OCI-LY7 (cell line): ENCODE results near the gene TIMM17B. TPM values are rescaled to one million over a fixed set of nuclear protein-coding genes. Genes with fewer than 3 reads are reported as not detected.

Source experiments
- BruUV-seq: library from RNA; stranded (reverse); fragments of 400-500 nt; replicated peaks from 2 replicates; lab custom pipeline; 2021; lab: Mats Ljungman, UMichigan
- CTCF ChIA-PET: fragments of 300-600 bp; sonication (Branson Sonifier 250); formaldehyde crosslinking; loops from one replicate; lab custom pipeline; 2022; ENCODE audit warnings: antibody characterized with exemption; ENCODE audit not compliant: unreplicated experiment; lab: Charles Lee
- POLR2A ChIA-PET: fragments of 300-600 bp; sonication (Branson Sonifier 250); formaldehyde crosslinking; loops from one replicate; lab custom pipeline; 2022; ENCODE audit warnings: antibody characterized with exemption; lab: Charles Lee
- DNase-seq: peaks from one replicate; pipeline ENCODE4 v3.0.0-alpha.2; 2015; ENCODE audit warnings: low spot score
- H2AFZ ChIP-seq: fragments of 200-600 bp; sonication (generic), shearing (Covaris generic); 2 replicates; pipeline ENCODE4 v1.6.1; 2014; ENCODE audit warnings: mild to moderate bottlenecking, antibody characterized with exemption, low read length, moderate library complexity
- H3K27ac ChIP-seq: fragments of 200-600 bp; sonication (generic); 2 replicates; pipeline ENCODE4 v1.5.1; 2014; ENCODE audit warnings: mixed run types, low read depth, mild to moderate bottlenecking, moderate library complexity, low read length, inconsistent platforms; ENCODE audit not compliant: poor library complexity, severe bottlenecking
- H3K36me3 ChIP-seq: fragments of 200-600 bp; sonication (generic); 2 replicates; pipeline ENCODE4 v1.6.1; 2014; ENCODE audit warnings: mild to moderate bottlenecking, antibody characterized with exemption, low read length, moderate library complexity, mixed read lengths; ENCODE audit not compliant: insufficient read depth
- H3K4me1 ChIP-seq: fragments of 200-600 bp; sonication (generic); 2 replicates; pipeline ENCODE4 v1.5.1; 2014; ENCODE audit warnings: mild to moderate bottlenecking, low read length; ENCODE audit not compliant: insufficient read depth, poor library complexity, severe bottlenecking
- H3K4me2 ChIP-seq: fragments of 200-600 bp; sonication (generic); 2 replicates; pipeline ENCODE4 v1.6.1; 2014; ENCODE audit warnings: mild to moderate bottlenecking, low read length
- H3K4me3 ChIP-seq: fragments of 200-600 bp; sonication (generic); 2 replicates; pipeline ENCODE4 v1.5.1; 2014; ENCODE audit warnings: mild to moderate bottlenecking, low read depth, low read length; ENCODE audit not compliant: poor library complexity, severe bottlenecking
- H3K79me2 ChIP-seq: fragments of 200-600 bp; sonication (generic); 2 replicates; pipeline ENCODE4 v1.6.1; 2016; ENCODE audit warnings: low read depth, mild to moderate bottlenecking, low read length, moderate library complexity, mixed read lengths; ENCODE audit not compliant: insufficient read depth
- H3K9me2 ChIP-seq: fragments of 200-600 bp; sonication (generic); 2 replicates; pipeline ENCODE4 v1.6.1; 2016; ENCODE audit warnings: mild to moderate bottlenecking, low read length, mixed read lengths; ENCODE audit not compliant: insufficient read depth
- H3K9me3 ChIP-seq: fragments of 200-600 bp; sonication (generic); 2 replicates; pipeline ENCODE4 v1.6.1; 2014; ENCODE audit warnings: mild to moderate bottlenecking, mixed run types, low read length, mixed read lengths
- H4K20me1 ChIP-seq: fragments of 200-600 bp; sonication (generic); 2 replicates; pipeline ENCODE4 v1.6.1; 2014; ENCODE audit warnings: mild to moderate bottlenecking, antibody characterized with exemption, low read length, moderate library complexity, mixed read lengths; ENCODE audit not compliant: insufficient read depth
- EZH2phosphoT487 ChIP-seq: fragments of 200-600 bp; sonication (generic); IDR thresholded peaks from 2 replicates; pipeline ENCODE4 v1.6.1; 2018; ENCODE audit warnings: low read depth, borderline replicate concordance, mild to moderate bottlenecking, mixed run types, antibody characterized with exemption, low read length, moderate library complexity, mixed read lengths
- intact Hi-C: fragments of 100-400 bp; cut with micrococcal nuclease; formaldehyde crosslinking; loops from one replicate; pipeline ENCODE4 v1.10.0; 2022; ENCODE audit not compliant: unreplicated experiment
- total RNA-seq, 2 experiments: library from RNA; depleted of rRNA in 1 of 2; stranded (reverse); fragments of >200 nt in 1 of 2; shearing (Covaris generic) in 1 of 2; gene quantifications; 2 replicates each; pipeline ENCODE4 v1.2.3, GENCODE V29; 2014 to 2022
- TF ChIP-seq, protein P1 (sequence below): fragments of 200-600 bp; sonication (generic); conservative IDR thresholded peaks from 2 replicates; pipeline ENCODE4 v1.5.1; 2014; ENCODE audit warnings: mild to moderate bottlenecking, antibody characterized with exemption, low read length, moderate library complexity, mixed read lengths

TIMM17B gene
- total RNA-seq, 2 experiments from 2014 or later = 79.3 to 83.3 TPM

DNA sequence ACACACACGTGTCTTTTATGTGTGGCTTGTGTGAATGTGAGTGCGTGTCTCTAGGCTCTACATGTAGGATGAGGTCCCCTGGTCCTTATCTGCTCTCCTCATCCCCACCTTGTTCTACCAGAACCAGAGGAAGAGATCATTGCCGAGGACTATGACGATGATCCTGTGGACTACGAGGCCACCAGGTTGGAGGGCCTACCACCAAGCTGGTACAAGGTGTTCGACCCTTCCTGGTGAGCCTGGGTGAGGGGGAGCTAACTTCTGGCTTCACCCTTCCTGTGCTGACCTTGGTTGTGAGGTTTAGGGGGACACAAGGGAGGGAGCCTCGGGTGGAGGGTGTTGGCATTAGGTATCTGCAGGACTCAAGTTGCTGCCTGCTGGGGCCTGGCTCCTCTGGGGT lies 3.5 kb upstream of the TIMM17B start:
- ChIA-PET CTCF (interaction anchor here (0.5 kb wide), 1 partner anchor 142 kb away, joined by 4 read pairs; the partner anchor contains the start of gene TFE3), POLR2A (no interaction called here)
- Histone ChIP-seq H3K79me2 (peaks cover 31% of the 10 kb centered on the region), H2AFZ (no peak overlapping the region), H3K4me1 (peaks cover 19% of the 10 kb centered on the region), H3K9me2 (no peaks in the 10 kb centered on the region), H3K4me2 (no peak overlapping the region), H4K20me1 (peaks cover 5% of the 10 kb centered on the region), H3K9me3 (no peaks in the 10 kb centered on the region), H3K27ac (no peak overlapping the region), H3K36me3 (peaks cover 45% of the 10 kb centered on the region), H3K4me3 (no peak overlapping the region)
- BruUV-seq = no TSS peak
- intact Hi-C loops = no loop called here
- no peak for TF ChIP-seq EZH2phosphoT487
- TF ChIP-seq, protein P1, sequence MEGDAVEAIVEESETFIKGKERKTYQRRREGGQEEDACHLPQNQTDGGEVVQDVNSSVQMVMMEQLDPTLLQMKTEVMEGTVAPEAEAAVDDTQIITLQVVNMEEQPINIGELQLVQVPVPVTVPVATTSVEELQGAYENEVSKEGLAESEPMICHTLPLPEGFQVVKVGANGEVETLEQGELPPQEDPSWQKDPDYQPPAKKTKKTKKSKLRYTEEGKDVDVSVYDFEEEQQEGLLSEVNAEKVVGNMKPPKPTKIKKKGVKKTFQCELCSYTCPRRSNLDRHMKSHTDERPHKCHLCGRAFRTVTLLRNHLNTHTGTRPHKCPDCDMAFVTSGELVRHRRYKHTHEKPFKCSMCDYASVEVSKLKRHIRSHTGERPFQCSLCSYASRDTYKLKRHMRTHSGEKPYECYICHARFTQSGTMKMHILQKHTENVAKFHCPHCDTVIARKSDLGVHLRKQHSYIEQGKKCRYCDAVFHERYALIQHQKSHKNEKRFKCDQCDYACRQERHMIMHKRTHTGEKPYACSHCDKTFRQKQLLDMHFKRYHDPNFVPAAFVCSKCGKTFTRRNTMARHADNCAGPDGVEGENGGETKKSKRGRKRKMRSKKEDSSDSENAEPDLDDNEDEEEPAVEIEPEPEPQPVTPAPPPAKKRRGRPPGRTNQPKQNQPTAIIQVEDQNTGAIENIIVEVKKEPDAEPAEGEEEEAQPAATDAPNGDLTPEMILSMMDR = no peak
- no peak for DNase-seq

DNA sequence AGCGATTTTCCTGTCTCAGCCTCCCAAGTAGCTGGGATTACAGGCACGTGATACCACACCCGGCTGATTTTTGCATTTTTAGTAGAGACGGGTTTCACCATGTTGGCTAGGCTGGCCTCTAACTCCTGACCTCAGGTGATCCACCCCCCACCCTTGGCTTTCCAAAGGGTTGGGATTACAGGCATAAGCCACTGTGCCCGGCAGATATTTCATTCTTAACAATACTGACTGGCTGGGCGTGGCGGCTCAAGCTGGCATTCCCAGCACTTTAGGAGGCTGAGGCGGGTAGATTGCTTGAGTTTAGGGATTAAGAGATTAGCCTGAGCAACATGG lies 1.5 kb upstream of the TIMM17B start:
- no peaks in the 10 kb centered on the region for H3K9me3 ChIP-seq
- H3K27ac ChIP-seq = peak overlapping the region; percentile 87
- peaks cover 19% of the 10 kb centered on the region for H3K4me1 ChIP-seq
- CTCF ChIA-PET = no interaction called here
- H3K4me2 ChIP-seq = peak overlapping the region; percentile 99
- no peaks in the 10 kb centered on the region for H3K9me2 ChIP-seq
- no TSS peak for BruUV-seq
- intact Hi-C loops = loop anchor here (5.0 to 10.0 kb wide), 4 partner anchors 38 to 267 kb away; partner anchors contain the start of genes HDAC6 and TFE3
- no peak overlapping the region for H2AFZ ChIP-seq
- H3K36me3 ChIP-seq = peaks cover 45% of the 10 kb centered on the region
- POLR2A ChIA-PET = interaction anchor here (1.5 kb wide), 1 partner anchor 38 kb away, joined by 3 read pairs; no protein-coding TSS in a partner anchor
- TF ChIP-seq, protein P1 = no peak
- TF ChIP-seq EZH2phosphoT487 = no peak
- H3K4me3 ChIP-seq = peak overlapping the region; percentile 84
- H4K20me1 ChIP-seq = peaks cover 5% of the 10 kb centered on the region
- peaks cover 41% of the 10 kb centered on the region for H3K79me2 ChIP-seq
- no peak for DNase-seq

DNA sequence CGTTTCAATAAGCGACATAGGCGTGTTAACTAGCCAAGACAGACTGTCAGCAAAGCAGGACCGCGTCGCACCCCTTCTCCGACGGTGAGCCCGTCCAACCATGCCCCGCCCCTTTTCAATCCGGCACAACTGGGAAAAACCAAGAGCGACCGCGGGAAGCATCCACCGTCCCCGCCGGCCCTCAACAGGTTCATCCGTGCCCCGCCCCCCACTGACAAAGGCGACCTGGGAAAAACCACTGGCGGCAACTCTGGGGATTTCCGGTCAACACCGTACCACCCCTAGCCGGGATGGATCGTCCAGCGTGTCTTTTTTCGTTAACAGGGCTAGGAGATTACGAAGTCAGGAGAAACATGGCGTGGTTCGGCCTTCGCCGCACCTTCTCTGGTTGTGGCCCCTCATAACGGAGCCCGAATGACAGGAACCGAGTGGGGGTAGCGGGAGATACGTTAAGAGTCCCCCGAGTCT lies 377 bp downstream of the TIMM17B start:
- ChIA-PET CTCF (interaction anchor here (0.5 kb wide), 1 partner anchor 24 kb away, joined by 4 read pairs; no protein-coding TSS in a partner anchor), POLR2A (interaction anchor here (1.0 to 1.5 kb wide), 3 partner anchors 11 to 249 kb away, joined by 3 to 6 read pairs (median 3); no protein-coding TSS in a partner anchor)
- peak overlapping the region; percentile 87 for H3K27ac ChIP-seq
- peak overlapping the region; percentile 57; the same call in 1 of the 2 replicates for H2AFZ ChIP-seq
- no TSS peak for BruUV-seq
- peaks cover 19% of the 10 kb centered on the region for H3K4me1 ChIP-seq
- H3K9me2 ChIP-seq = no peaks in the 10 kb centered on the region
- TF ChIP-seq, protein P1 = no peak
- TF ChIP-seq EZH2phosphoT487 = no peak
- peak; percentile 78 for DNase-seq
- H3K9me3 ChIP-seq = no peaks in the 10 kb centered on the region
- H3K4me3 ChIP-seq = peak overlapping the region; percentile 84
- peaks cover 38% of the 10 kb centered on the region for H3K36me3 ChIP-seq
- H3K4me2 ChIP-seq = peak overlapping the region; percentile 97
- intact Hi-C loops = loop anchor here (5.0 to 10.0 kb wide), 4 partner anchors 40 to 265 kb away; partner anchors contain the start of genes HDAC6 and TFE3
- H3K79me2 ChIP-seq = peaks cover 41% of the 10 kb centered on the region
- H4K20me1 ChIP-seq = peaks cover 5% of the 10 kb centered on the region
